ENCODE data around the gene ITPR2.
"Not testable (repeated sequence)": the region's sequence is repeated elsewhere in the genome, so short reads cannot be mapped to it uniquely, and the experiment has no call there.

ITPR2 gene

GRCh38 chr12:26319511-26319910 lies 513.5 kb downstream of the ITPR2 start:
- DNase-seq (ENCODE audit: low read depth), result peak; percentile 100
- no peak for TF ChIP-seq CTCF (conservative IDR thresholded peaks at IDR 0.05; ENCODE audit: control insufficient read depth, insufficient read depth, low read depth, low read length)

GRCh38 chr12:26318661-26319068 lies 514.3 kb downstream of the ITPR2 start:
- no peak overlapping the region for H3K4me3 ChIP-seq (ENCODE audit: control insufficient read depth, low read depth, low read length)
- DNase-seq (ENCODE audit: low read depth), result peak; percentile 97
- TF ChIP-seq CTCF (conservative IDR thresholded peaks at IDR 0.05; ENCODE audit: control insufficient read depth, insufficient read depth, low read depth, low read length), result no peak

More at GRCh38 chr12:26319511-26319910, 513.5 kb downstream of the ITPR2 start:
- H3K4me3 ChIP-seq (ENCODE audit: control insufficient read depth, low read depth, low read length), result no peak overlapping the region

GRCh38 chr12:26317942-26318575 lies 514.9 kb downstream of the ITPR2 start:
- DNase-seq (ENCODE audit: low read depth), result peak; percentile 98
- TF ChIP-seq CTCF (conservative IDR thresholded peaks at IDR 0.05; ENCODE audit: control insufficient read depth, insufficient read depth, low read depth, low read length), result no peak
- H3K4me3 ChIP-seq (ENCODE audit: control insufficient read depth, low read depth, low read length), result no peak overlapping the region

GRCh38 chr12:26314103-26314502 lies 518.9 kb downstream of the ITPR2 start:
- H3K4me3 ChIP-seq (ENCODE audit: control insufficient read depth, low read depth, low read length); DNase-seq (ENCODE audit: low read depth): not testable (repeated sequence)

GRCh38 chr12:26310489-26310888 lies 522.5 kb downstream of the ITPR2 start:
- H3K4me3 ChIP-seq (ENCODE audit: control insufficient read depth, low read depth, low read length); DNase-seq (ENCODE audit: low read depth): not testable (repeated sequence)

- H3K4me3 ChIP-seq (ENCODE audit: control insufficient read depth, low read depth, low read length), result no peak overlapping the region
- TF ChIP-seq CTCF (conservative IDR thresholded peaks at IDR 0.05; ENCODE audit: control insufficient read depth, insufficient read depth, low read depth, low read length), result peak; percentile 15
- no peak for DNase-seq (ENCODE audit: low read depth)
Measured at GRCh38 chr12:26309634-26310033, 523.4 kb downstream of the ITPR2 start.

- no peak for DNase-seq (ENCODE audit: low read depth)
- no peak overlapping the region for H3K4me3 ChIP-seq (ENCODE audit: control insufficient read depth, low read depth, low read length)
- no peak for TF ChIP-seq CTCF (conservative IDR thresholded peaks at IDR 0.05; ENCODE audit: control insufficient read depth, insufficient read depth, low read depth, low read length)
Measured at GRCh38 chr12:26304273-26304672, 528.7 kb downstream of the ITPR2 start.

GRCh38 chr12:26303418-26303817 lies 529.6 kb downstream of the ITPR2 start:
- DNase-seq (ENCODE audit: low read depth), result no peak
- no peak overlapping the region for H3K4me3 ChIP-seq (ENCODE audit: control insufficient read depth, low read depth, low read length)
- no peak for TF ChIP-seq CTCF (conservative IDR thresholded peaks at IDR 0.05; ENCODE audit: control insufficient read depth, insufficient read depth, low read depth, low read length)

All from fibroblast of mammary gland (primary cell).